ENCODE measurements around the gene XRCC2. TPM values are rescaled to one million over a fixed set of nuclear protein-coding genes. Genes with fewer than 3 reads are reported as not detected.

The XRCC2 gene
- total RNA-seq, 1 experiment from 2014 or later: 28.5 TPM

DNA sequence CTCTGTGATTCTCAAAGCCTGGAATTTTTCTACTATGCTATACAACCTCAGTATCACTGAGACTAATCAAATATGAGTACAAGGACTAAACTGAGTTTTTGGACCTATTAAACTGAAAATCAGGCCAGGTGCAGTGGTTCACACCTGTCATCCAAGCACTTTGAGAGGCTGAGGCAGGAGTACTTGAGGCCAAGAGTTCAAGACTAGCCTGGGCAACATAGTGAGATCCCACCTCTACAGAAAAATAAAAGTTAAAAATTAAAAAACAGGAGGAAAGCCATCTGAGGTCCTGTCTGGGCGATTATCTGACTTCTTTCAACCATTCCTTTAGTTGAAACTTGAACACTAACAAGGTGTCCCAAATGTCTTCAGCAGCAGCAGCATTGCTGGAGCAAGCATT, 7.0 kb downstream of the XRCC2 start:
- Histone ChIP-seq H3K4me3 (ENCODE audit: low read depth, low read length, poor library complexity, severe bottlenecking) (no peak overlapping the region), H3K36me3 (ENCODE audit: insufficient read depth, low read length, poor library complexity, severe bottlenecking) (peaks cover 25% of the 10 kb centered on the region), H3K27me3 (replicated peaks; ENCODE audit: insufficient read depth, low read depth, low read length, poor library complexity) (no peaks in the 10 kb centered on the region), H3K9me3 (ENCODE audit: low read depth, low read length, poor library complexity, severe bottlenecking) (no peaks in the 10 kb centered on the region), H3K4me1 (ENCODE audit: insufficient read depth, low read length, poor library complexity, severe bottlenecking) (no peaks in the 10 kb centered on the region), H3K27ac (ENCODE audit: low read depth, low read length, poor library complexity, severe bottlenecking) (no peak overlapping the region)
- no peak for DNase-seq (ENCODE audit: low spot score)
- CTCF ChIA-PET: no interaction called here
- POLR2A ChIA-PET (ENCODE audit: low non-redundant PET): no interaction called here
- no TSS peak for BruUV-seq (replicated peaks)
- intact Hi-C loops (cut with micrococcal nuclease; ENCODE audit: unreplicated experiment): no loop called here
- TF ChIP-seq EZH2 (IDR thresholded peaks at IDR 0.05; ENCODE audit: borderline replicate concordance, low read depth, low read length, poor library complexity, severe bottlenecking): no peak
- TF ChIP-seq, protein P1, sequence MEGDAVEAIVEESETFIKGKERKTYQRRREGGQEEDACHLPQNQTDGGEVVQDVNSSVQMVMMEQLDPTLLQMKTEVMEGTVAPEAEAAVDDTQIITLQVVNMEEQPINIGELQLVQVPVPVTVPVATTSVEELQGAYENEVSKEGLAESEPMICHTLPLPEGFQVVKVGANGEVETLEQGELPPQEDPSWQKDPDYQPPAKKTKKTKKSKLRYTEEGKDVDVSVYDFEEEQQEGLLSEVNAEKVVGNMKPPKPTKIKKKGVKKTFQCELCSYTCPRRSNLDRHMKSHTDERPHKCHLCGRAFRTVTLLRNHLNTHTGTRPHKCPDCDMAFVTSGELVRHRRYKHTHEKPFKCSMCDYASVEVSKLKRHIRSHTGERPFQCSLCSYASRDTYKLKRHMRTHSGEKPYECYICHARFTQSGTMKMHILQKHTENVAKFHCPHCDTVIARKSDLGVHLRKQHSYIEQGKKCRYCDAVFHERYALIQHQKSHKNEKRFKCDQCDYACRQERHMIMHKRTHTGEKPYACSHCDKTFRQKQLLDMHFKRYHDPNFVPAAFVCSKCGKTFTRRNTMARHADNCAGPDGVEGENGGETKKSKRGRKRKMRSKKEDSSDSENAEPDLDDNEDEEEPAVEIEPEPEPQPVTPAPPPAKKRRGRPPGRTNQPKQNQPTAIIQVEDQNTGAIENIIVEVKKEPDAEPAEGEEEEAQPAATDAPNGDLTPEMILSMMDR (conservative IDR thresholded peaks at IDR 0.05; ENCODE audit: low read depth, low read length): no peak

DNA sequence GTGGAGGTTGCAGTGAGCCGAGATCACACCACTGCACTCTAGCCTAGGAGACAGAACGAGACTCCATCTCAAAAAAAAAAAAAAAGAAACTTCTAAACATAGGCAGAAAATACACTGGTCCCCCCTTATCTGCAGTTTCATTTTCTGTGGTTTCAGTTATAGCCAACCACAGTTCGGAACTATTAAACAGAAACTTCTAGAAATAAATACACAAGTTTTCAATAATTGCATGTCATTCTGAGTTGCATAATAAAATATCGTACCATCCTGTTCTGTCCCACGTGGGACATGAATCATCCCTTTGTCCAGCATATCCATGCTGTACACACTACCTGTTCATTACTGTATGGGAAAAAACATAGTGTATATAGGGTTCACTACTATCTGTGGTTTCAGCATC, 8.0 kb downstream of the XRCC2 start:
- POLR2A ChIA-PET (ENCODE audit: low non-redundant PET): no interaction called here
- CTCF ChIA-PET: no interaction called here
- H3K9me3 ChIP-seq (ENCODE audit: low read depth, low read length, poor library complexity, severe bottlenecking): no peaks in the 10 kb centered on the region
- intact Hi-C loops (cut with micrococcal nuclease; ENCODE audit: unreplicated experiment): no loop called here
- no peak for DNase-seq (ENCODE audit: low spot score)
- H3K27me3 ChIP-seq (replicated peaks; ENCODE audit: insufficient read depth, low read depth, low read length, poor library complexity): no peaks in the 10 kb centered on the region
- peaks cover 25% of the 10 kb centered on the region for H3K36me3 ChIP-seq (ENCODE audit: insufficient read depth, low read length, poor library complexity, severe bottlenecking)
- TF ChIP-seq, protein P1 (conservative IDR thresholded peaks at IDR 0.05; ENCODE audit: low read depth, low read length): no peak
- TF ChIP-seq EZH2 (IDR thresholded peaks at IDR 0.05; ENCODE audit: borderline replicate concordance, low read depth, low read length, poor library complexity, severe bottlenecking): no peak
- BruUV-seq (replicated peaks): no TSS peak
- H3K4me3 ChIP-seq (ENCODE audit: low read depth, low read length, poor library complexity, severe bottlenecking): no peak overlapping the region
- H3K27ac ChIP-seq (ENCODE audit: low read depth, low read length, poor library complexity, severe bottlenecking): no peak overlapping the region
- H3K4me1 ChIP-seq (ENCODE audit: insufficient read depth, low read length, poor library complexity, severe bottlenecking): no peaks in the 10 kb centered on the region

DNA sequence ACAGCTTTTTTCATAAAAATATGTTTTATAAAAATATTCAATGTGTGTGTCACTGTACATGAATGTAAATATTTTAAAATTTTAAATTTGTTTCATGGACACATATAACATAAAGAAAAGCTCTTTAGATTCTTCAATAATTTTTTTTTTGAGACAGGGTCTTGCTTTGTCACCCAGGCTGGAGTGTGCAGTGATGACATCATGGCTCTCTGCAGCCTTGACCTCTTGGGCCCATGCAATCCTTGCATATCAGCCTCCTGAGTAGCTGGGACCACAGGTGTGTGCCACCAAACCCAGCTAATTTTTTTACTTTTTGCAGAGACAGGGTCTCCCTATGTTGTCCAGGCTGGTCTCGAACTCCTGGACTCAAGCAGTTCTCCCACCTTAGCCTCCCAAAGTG, 9.9 kb downstream of the XRCC2 start:
- Histone ChIP-seq H3K27ac (ENCODE audit: low read depth, low read length, poor library complexity, severe bottlenecking) (no peak overlapping the region), H3K9me3 (ENCODE audit: low read depth, low read length, poor library complexity, severe bottlenecking) (no peaks in the 10 kb centered on the region), H3K4me3 (ENCODE audit: low read depth, low read length, poor library complexity, severe bottlenecking) (no peak overlapping the region), H3K36me3 (ENCODE audit: insufficient read depth, low read length, poor library complexity, severe bottlenecking) (peaks cover 18% of the 10 kb centered on the region), H3K4me1 (ENCODE audit: insufficient read depth, low read length, poor library complexity, severe bottlenecking) (no peaks in the 10 kb centered on the region), H3K27me3 (replicated peaks; ENCODE audit: insufficient read depth, low read depth, low read length, poor library complexity) (no peaks in the 10 kb centered on the region)
- intact Hi-C loops (cut with micrococcal nuclease; ENCODE audit: unreplicated experiment): no loop called here
- no peak for TF ChIP-seq EZH2 (IDR thresholded peaks at IDR 0.05; ENCODE audit: borderline replicate concordance, low read depth, low read length, poor library complexity, severe bottlenecking)
- TF ChIP-seq, protein P1 (conservative IDR thresholded peaks at IDR 0.05; ENCODE audit: low read depth, low read length): no peak
- no peak for DNase-seq (ENCODE audit: low spot score)
- ChIA-PET CTCF (interaction anchor here (0.6 kb wide), 1 partner anchor 253 kb away, joined by 3 read pairs; no protein-coding TSS in a partner anchor), POLR2A (ENCODE audit: low non-redundant PET) (no interaction called here)
- BruUV-seq (replicated peaks): no TSS peak
